Erythroblast (primary cell): ENCODE data around the gene C1orf105.

Experiments used
- DNase-seq, 2 experiments: peaks; one replicate each; lab custom pipeline; 2025; lab: John Stamatoyannopoulos, UW
- GATA1 ChIP-seq: IDR thresholded peaks from 2 replicates; pipeline ENCODE4 v1.6.1; 2011; ENCODE audit warnings: low read depth, mild to moderate bottlenecking, control low read depth, low read length, moderate library complexity
- POLR2A ChIP-seq: IDR thresholded peaks from 2 replicates; pipeline ENCODE4 v1.6.1; 2011; ENCODE audit warnings: mild to moderate bottlenecking, low read length

C1orf105 gene

DNA sequence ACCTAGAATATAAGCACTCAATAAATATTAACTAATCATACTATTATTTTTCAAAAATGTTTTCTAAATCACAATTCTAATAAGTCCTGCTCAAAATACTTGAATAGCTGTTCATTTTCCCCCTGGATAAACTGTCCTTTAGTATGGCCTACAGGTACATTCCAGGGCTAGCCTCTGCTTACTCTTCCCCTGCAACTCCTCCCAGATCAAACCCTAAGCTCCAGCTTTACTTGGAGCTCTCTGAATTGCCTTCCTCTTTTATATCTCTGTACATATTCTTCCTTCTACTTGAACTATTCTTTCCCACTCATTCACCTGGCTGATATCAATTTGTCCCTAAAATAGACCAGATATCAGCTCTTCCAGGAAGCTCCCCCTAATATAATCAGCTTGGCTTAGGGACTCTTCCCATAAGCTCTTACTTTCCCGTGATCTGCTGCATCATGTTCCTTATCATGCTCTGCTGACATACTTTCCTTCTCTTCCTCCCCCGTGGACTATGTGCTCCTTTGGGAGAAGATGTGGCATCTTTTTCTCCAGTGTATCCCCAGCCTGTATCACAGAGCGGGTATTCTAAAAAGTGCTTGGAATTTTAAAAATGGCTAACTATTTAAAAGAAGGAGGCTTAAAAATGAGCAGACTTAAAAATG, 66.4 kb downstream of the C1orf105 start:
- peak in 1 of 2 experiments; percentile 27 for DNase-seq
- no peak for TF ChIP-seq POLR2A
- TF ChIP-seq GATA1, result no peak

DNA sequence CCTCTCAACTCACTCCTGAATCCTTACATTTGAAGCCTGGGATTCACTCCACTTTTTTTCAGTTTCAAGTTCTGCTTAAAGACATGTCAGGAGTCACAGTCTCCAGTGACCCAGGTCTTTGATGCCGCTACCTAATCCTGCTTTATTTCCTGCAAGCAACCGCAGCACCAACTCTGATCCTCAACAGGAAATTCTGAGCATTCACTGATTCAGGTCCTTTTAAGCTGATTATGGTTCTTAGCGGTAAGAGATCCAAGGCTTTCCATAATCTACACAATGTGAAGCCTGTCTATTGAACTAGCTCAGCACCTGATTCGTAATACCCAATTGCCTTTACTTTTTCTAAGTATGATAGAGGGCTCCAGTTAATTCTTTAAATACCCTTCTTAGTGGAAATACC, 67.1 kb downstream of the C1orf105 start:
- DNase-seq, result no peak

DNA sequence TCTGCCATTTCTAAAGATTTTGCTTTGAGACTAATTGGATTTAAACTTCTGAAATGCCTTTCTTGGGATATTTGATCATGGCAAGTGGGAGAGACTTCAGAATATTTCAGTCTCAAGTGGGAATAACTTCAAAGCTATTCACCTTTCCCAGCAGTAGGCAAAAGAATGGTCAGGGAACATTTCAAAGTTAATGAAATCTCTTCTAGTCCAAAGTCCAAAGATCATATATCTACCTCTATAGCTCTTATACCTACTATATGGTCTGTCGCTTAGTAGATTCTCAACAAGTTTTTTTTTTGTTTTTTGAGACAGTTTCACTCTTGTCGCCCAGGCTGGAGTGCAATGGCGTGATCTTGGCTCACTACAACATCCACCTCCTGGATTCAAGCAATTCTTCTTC, 67.9 kb downstream of the C1orf105 start:
- no peak for DNase-seq

More for the DNA sequence above, 67.1 kb downstream of the C1orf105 start:
- TF ChIP-seq POLR2A, result no peak
- TF ChIP-seq GATA1, result no peak

DNA sequence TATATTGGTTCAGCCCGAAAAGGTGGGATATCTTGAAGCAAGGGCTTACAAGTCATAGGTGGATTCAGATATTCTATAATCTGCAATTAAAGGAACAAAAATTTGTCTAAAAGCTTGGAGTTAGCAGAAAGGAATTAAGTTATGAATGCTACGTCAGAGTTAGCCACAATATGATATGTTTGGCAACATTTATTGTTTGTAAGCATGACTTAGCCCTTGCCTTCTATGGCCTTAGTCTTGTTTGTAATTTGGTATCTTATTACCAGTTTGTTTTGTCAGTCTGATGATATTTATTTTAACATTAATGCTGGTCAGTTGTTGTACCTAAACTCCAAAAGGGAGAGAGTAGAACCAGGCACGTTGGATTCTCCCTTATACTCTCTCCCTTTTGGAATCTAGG, 69.4 kb downstream of the C1orf105 start:
- no peak for TF ChIP-seq POLR2A
- TF ChIP-seq GATA1, result no peak
- no peak for DNase-seq

More for the DNA sequence above, 67.9 kb downstream of the C1orf105 start:
- TF ChIP-seq POLR2A (no peak), GATA1 (no peak)

DNA sequence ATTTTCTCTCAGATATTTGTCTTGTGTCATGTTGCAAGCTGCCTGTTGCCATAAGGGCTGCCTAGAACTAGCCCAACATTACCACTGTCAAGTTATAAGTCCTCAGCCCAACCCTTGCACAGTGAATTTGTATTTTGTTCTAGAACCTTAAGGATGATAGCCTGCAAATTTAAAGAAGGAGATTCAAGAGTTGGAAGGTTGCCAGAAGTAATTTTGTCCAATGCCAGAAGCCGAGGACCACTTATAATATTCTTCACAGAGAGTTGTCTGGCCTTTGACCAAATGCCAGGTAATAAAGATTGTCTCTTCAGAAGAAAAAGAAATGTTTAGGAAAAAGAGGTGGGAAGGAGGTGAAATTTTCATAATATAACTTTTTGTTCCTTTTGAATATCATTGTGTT, 71.9 kb downstream of the C1orf105 start:
- DNase-seq, result no peak
- TF ChIP-seq POLR2A (no peak), GATA1 (no peak)

DNA sequence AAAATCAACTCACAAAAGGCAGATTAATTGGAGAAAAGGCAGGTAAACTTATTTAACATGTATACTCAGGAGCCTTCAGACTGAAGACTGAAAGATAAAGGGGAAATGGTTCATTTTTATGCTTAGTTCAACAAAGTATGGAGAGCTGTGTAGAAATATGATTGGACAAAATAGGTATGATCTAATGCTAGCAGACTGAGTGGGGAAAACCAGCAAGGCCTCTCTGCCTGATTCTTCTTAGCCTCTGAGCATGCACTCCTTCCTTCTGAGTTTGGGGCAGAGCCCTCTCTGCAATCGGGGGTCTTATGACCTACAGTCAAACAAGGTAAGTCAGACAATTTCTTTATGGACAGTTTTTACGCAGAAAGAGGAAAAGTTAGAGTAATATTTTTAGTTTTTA, 73.7 kb downstream of the C1orf105 start:
- TF ChIP-seq GATA1 (no peak), POLR2A (no peak)

DNA sequence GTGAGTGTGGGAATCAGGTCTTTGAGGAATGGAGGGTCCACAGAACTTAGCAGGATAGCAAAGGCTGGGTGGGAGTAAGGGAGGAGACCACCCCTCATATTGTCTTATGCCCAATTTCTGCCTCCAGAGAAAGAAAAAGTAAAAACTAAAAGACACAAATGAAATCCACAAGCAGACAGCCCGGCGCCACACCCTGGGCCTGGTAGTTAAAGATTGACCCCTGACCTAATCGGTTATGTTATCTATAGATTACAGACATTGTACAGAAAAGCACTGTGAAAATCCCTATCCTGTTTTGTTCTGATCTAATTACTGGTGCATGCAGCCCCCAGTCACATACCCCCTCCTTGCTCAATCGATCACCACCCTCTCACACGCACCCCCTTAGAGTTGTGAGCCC, 75.6 kb downstream of the C1orf105 start:
- peak; percentile 49 to 61 for DNase-seq

More for the DNA sequence above, 73.7 kb downstream of the C1orf105 start:
- DNase-seq, result no peak

DNA sequence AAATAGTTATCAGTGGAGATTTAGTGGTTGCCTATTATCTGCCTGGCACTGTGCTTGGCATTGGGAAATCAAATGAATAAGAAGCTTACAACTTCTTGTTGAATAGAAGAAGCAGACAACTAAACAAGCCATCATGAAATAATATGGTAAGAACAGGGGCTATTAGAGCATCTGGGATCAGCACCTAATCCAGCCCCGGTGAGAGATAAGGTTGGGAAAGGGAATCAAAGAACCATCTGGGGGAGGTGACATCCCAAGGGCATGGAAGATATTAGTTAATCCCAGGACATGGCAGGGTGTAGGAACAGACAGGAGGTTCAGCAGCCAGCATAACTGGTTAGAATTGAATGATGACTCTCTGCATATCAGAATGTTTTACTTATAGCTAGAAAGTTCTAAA, 76.2 kb downstream of the C1orf105 start:
- no peak for DNase-seq
- TF ChIP-seq POLR2A (no peak), GATA1 (no peak)

DNA sequence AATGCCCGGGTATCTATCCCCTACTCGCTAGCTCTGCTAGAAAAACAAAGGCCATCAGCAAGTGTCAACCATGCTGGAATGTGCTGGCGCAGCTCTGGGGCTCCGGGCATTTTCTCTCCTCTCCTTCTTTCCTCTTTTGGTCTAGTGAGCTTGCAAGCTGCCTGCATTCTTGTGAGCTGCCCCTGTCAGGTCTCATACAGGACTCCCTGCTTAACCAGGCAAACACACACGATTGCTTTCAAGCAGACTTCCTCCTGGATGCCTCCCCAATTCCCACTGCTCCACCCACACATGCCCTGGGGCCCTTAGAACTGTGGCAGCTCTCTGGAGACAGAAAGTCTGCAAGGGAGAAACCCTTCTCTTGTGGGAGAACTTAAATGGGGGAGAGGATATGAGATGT, 76.7 kb downstream of the C1orf105 start:
- TF ChIP-seq GATA1, result no peak
- TF ChIP-seq POLR2A, result no peak

DNA sequence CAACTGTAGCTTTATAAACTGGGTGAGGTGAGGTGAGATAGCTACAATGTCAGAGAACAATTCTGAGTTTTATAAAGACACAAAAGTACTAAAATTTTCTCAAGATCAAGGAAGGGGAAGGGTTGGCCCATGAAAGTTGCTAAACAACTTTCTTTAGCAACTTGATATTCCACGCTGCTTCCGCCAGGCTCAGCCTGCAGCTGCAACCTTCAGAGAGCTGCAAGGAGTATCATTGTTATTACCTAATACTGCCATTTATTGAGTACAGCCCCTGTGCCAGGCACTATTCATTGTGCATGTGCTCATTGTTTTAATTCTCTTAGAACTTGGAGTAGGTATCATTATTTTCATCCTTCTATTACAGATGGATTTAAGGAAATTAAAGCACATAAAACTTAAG, 78.4 kb downstream of the C1orf105 start:
- no peak for DNase-seq
- TF ChIP-seq GATA1 (no peak), POLR2A (no peak)

More for the DNA sequence above, 76.7 kb downstream of the C1orf105 start:
- no peak for DNase-seq

DNA sequence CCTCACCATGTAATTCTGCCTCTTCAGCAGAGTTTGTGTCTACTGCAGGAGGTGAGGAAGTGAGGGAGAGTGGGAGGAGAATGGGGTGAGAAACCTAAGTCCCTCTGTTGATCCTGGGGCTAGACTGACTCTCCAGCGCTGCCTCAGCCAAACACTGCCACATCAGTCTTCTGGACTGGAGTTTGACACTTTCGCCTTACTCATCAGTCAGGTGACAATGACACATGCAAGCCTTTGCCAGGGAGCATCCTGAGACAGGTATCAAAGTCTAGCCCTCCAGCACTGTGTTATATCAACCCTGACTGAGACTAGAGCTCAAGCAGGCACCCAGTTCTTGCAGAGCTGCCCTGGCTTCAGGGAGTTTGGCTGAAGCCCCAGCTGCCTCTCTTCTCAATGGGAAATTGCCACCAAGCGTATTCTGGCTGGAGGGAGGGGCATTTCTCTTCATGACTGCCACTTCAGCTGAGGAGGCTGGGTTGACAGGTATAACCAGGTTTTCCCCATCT, 79.2 kb downstream of the C1orf105 start:
- TF ChIP-seq GATA1, result no peak
- TF ChIP-seq POLR2A, result no peak
- peak; percentile 33 to 65 for DNase-seq

DNA sequence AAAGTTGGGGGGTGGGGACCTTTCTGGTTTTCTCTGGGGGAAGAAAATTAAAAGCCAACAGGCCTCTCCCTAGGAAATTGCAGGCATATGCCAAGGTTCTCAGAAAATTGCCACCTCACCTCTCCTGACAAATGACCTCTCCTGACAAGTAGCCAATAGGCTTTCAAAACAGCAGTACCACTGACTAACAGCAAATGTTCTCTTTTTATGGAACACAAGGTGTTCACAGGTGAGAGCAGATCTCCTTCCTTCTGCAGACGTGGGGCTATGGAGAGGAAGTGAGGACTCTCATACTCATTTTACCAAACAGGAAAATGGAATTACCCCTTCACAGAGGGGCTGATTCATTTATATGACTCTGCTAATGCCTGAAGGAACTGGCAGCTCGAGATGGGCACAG, 79.7 kb downstream of the C1orf105 start:
- TF ChIP-seq GATA1 (no peak), POLR2A (no peak)
- no peak for DNase-seq

DNA sequence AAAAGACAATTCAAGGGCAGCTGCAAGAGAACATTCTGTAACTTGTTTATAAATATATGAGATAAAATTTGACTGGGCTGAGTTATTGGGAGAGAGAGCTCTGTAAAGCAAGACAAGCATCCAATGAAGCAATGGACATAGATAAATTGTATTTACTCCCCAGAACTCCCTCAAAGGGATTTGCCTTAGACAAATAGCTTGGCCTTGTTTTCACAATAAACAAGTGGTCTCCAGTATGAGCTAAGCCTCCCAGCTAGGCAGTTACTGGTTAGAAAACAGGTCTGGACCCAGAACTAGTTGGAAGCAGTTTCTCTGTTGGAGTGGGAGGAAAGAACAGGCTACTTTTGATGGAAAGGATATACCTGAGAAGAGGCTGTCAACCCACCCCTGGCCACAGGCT, 87.3 kb downstream of the C1orf105 start:
- TF ChIP-seq POLR2A (no peak), GATA1 (no peak)
- DNase-seq, result no peak

DNA sequence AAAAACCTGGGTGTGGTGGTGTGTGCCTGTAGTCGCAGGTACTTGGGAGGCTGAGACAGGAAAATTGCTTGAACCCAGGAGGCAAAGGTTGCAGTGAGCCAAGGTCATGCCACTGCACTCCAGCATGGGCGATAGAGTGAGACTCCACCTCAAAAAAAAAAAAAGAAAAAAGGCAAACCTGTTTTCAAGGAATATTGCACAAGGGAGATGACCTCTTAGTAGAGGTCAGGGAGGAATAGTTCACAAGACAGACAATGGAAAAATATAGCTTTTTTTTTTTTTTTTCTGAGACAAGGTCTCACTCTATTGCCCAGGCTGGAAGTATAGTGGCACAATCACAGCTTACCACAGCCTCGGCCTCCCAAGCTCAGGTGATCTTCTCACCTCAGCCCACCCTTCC, 90.0 kb downstream of the C1orf105 start:
- no peak for DNase-seq
- TF ChIP-seq POLR2A (no peak), GATA1 (no peak)

DNA sequence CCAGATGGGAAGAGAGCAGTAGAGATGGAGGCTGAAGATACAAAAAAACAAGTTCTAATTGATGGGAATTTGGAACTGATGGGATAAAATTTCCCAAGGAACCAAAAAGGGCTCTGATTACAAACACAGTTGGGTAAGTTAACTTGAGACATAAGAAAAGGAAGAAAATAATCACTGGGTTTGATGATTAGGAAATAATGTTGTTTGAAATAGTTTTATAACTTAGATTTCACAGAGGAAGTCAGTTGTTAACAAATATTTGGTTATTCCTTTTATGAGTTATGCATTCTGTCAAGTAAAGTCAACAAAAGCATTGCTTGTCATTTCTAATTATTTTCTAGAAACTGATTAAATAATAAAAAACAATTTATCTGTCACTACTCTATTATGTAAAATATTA, 92.1 kb downstream of the C1orf105 start:
- no peak for TF ChIP-seq GATA1
- DNase-seq, result no peak
